Upper lobe of left lung (tissue), 6 donors: Measurements from ENCODE around the gene BPIFB1. TPM values are rescaled to one million over a fixed set of nuclear protein-coding genes. Genes with fewer than 3 reads are reported as not detected.

Experiments
- ATAC-seq, 2 donors: fragments of 200-7000 bp; cut with Tn5 transposase; one replicate each; pipeline ENCODE4 v1.9.1; 2022; ENCODE audit warnings: mild to moderate bottlenecking in 2 of 2, moderate library complexity in 2 of 2; ENCODE audit not compliant: low FRiP score in 2 of 2
- DNase-seq, 2 donors: peaks; one replicate each; pipeline ENCODE4 v3.0.0-alpha.2; 2019 to 2020
- H3K27ac ChIP-seq, 4 donors: fragments of 200-600 bp; sonication (generic); one replicate each; pipeline ENCODE4 v1.5.1; 2016 to 2019
- H3K27me3 ChIP-seq, 4 donors: fragments of 200-600 bp; sonication (generic); one replicate each; pipeline ENCODE4 v1.5.1; 2017 to 2019
- H3K36me3 ChIP-seq, 4 donors: fragments of 200-600 bp; sonication (generic); one replicate each; pipeline ENCODE4 v1.5.1; 2016 to 2019
- H3K4me1 ChIP-seq, 4 donors: fragments of 200-600 bp; sonication (generic); one replicate each; pipeline ENCODE4 v1.5.1; 2018 to 2019
- H3K4me3 ChIP-seq, 4 donors: fragments of 200-600 bp; sonication (generic); one replicate each; pipeline ENCODE4 v1.5.1; 2017 to 2019; ENCODE audit warnings: mild to moderate bottlenecking in 2 of 4, moderate library complexity in 1 of 4
- H3K9me3 ChIP-seq, 4 donors: fragments of 200-600 bp; sonication (generic); one replicate each; pipeline ENCODE4 v1.5.1; 2018 to 2019
- EP300 ChIP-seq, 4 donors: sonication (generic); formaldehyde crosslinking; IDR thresholded peaks; one replicate each; pipeline ENCODE4 v1.5.1; 2017; ENCODE audit warnings: antibody characterized with exemption in 4 of 4, control low read depth in 2 of 4
- POLR2A ChIP-seq, 4 donors: fragments of 450-650 bp; IDR thresholded peaks; one replicate each; pipeline ENCODE4 v1.5.1; 2016 to 2017; ENCODE audit warnings: antibody characterized with exemption in 4 of 4, mild to moderate bottlenecking in 2 of 4
- POLR2AphosphoS5 ChIP-seq, 2 donors: sonication (generic); formaldehyde crosslinking; IDR thresholded peaks; one replicate each; pipeline ENCODE4 v1.5.1; 2017; ENCODE audit warnings: antibody characterized with exemption in 2 of 2
- WGBS, 2 donors: methylation state at CpG; one replicate each; pipeline ENCODE4 v1.1.5; 2017 to 2018; 5-methylcytosine and 5-hydroxymethylcytosine counted together
- total RNA-seq, 6 donors: library from RNA; depleted of rRNA in 4 of 6; stranded (reverse); fragments of >200 nt in 4 of 6; gene quantifications; one replicate each; pipeline versions ENCODE4 v1.1.0 to v1.2.1, GENCODE V29; 2016 to 2021
- TF ChIP-seq, protein P1 (sequence below), 6 experiments: fragments of 450-650 bp in 4 of 6; fragments of 200-600 bp in 2 of 6; sonication (generic) in 2 of 6; IDR thresholded peaks; one replicate each; pipeline ENCODE4 v1.5.1; 2016 to 2019; ENCODE audit warnings: antibody characterized with exemption in 6 of 6
- donor health status: DM: no; HTN: no; CAD: no; lungs with moderate emphysema.
- donor health status: DM: no; HTN: yes; CAD: no; lungs with severe emphysema.

The BPIFB1 gene
- total RNA-seq, 6 donors from 2014 or later = 4.8 to 323 (median 35.3) TPM

- Histone ChIP-seq H3K4me1 (no peaks in the 10 kb centered on the region), H3K4me3 (no peak overlapping the region), H3K27me3 (no peaks in the 10 kb centered on the region), H3K27ac (no peak overlapping the region), H3K9me3 (no peaks in the 10 kb centered on the region), H3K36me3 (peaks cover 0 to 44% (median 14%) of the 10 kb centered on the region in 4 donors)
- ATAC-seq (no peak), DNase-seq (no peak)
- 87 to 96% methylated on average over 4 of the region's 4 CpGs for WGBS, 2 donors
- TF ChIP-seq POLR2A (IDR thresholded peaks at IDR 0.05) (no peak), POLR2AphosphoS5 (IDR thresholded peaks at IDR 0.05) (no peak), EP300 (IDR thresholded peaks at IDR 0.05) (no peak)
- TF ChIP-seq, protein P1, sequence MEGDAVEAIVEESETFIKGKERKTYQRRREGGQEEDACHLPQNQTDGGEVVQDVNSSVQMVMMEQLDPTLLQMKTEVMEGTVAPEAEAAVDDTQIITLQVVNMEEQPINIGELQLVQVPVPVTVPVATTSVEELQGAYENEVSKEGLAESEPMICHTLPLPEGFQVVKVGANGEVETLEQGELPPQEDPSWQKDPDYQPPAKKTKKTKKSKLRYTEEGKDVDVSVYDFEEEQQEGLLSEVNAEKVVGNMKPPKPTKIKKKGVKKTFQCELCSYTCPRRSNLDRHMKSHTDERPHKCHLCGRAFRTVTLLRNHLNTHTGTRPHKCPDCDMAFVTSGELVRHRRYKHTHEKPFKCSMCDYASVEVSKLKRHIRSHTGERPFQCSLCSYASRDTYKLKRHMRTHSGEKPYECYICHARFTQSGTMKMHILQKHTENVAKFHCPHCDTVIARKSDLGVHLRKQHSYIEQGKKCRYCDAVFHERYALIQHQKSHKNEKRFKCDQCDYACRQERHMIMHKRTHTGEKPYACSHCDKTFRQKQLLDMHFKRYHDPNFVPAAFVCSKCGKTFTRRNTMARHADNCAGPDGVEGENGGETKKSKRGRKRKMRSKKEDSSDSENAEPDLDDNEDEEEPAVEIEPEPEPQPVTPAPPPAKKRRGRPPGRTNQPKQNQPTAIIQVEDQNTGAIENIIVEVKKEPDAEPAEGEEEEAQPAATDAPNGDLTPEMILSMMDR (IDR thresholded peaks at IDR 0.05) = no peak
Measured at GRCh38 chr20:33353013-33353402, 70.0 kb downstream of the BPIFB1 start.

Other genes with a start within 250 kb of the BPIFB1 start
- gene BPIFB3, start 229.3 kb upstream of the BPIFB1 start, total RNA-seq = not detected
- not detected for gene BPIFB4, start 203.6 kb upstream of the BPIFB1 start, total RNA-seq
- not detected for gene BPIFA2, start 115.1 kb upstream of the BPIFB1 start, total RNA-seq
- gene BPIFA3, start 65.9 kb upstream of the BPIFB1 start, total RNA-seq = not detected
- 10 to 100 TPM in 2 of 6 donors, 1 to 10 TPM in 2, under 1 TPM in 2; 0.26 to 61.8 (median 2.6) TPM for gene BPIFA1, start 47.2 kb upstream of the BPIFB1 start, total RNA-seq
- 10 to 100 TPM; 19.1 to 33.7 (median 25.0) TPM for gene CDK5RAP1, start 118.3 kb downstream of the BPIFB1 start, total RNA-seq
- gene SNTA1, start 160.5 kb downstream of the BPIFB1 start, total RNA-seq = 10 to 100 TPM in 3 of 6 donors, 1 to 10 TPM in 3; 8.2 to 23.4 (median 11.3) TPM
- gene CBFA2T2, start 206.9 kb downstream of the BPIFB1 start, total RNA-seq = 10 to 100 TPM; 10.0 to 35.6 (median 16.2) TPM